ENCODE data around the gene FYCO1. TPM values are rescaled to one million over a fixed set of nuclear protein-coding genes. Genes with fewer than 3 reads are reported as not detected.

FYCO1 gene
- total and polyA plus RNA-seq, 2 experiments from 2014 or later, result 7.5 to 23.0 TPM

- 85% methylated on average over 4 of the region's 4 CpGs for WGBS (ENCODE audit: low lambda C conversion rate, missing lambda C conversion rate)
- H3K9me2 ChIP-seq (replicated peaks; ENCODE audit: insufficient read depth), result no peaks in the 10 kb centered on the region
- TF ChIP-seq EZH2phosphoT487 (IDR thresholded peaks at IDR 0.05; ENCODE audit: low read depth, severe bottlenecking, unreplicated experiment), result no peak
- TF ChIP-seq CTCF (IDR thresholded peaks at IDR 0.05; ENCODE audit: poor library complexity), result no peak
- no peak for TF ChIP-seq EZH2 (IDR thresholded peaks at IDR 0.05; ENCODE audit: borderline replicate concordance)
- H3K4me1 ChIP-seq (ENCODE audit: insufficient read depth), result peaks cover 3% of the 10 kb centered on the region
- no peaks in the 10 kb centered on the region for H3K27me3 ChIP-seq
- H2AFZ ChIP-seq, result no peak overlapping the region
- H3K4me2 ChIP-seq, result no peak overlapping the region
- DNase-seq (ENCODE audit: low spot score), result no peak
- no peaks in the 10 kb centered on the region for H3K36me3 ChIP-seq (replicated peaks; ENCODE audit: insufficient read depth, low read depth)
- H3K4me3 ChIP-seq, result no peak overlapping the region
- H3K79me2 ChIP-seq, result no peaks in the 10 kb centered on the region
- no peak overlapping the region for H3K27ac ChIP-seq
- H4K20me1 ChIP-seq (ENCODE audit: insufficient read depth, poor library complexity, severe bottlenecking), result no peaks in the 10 kb centered on the region
- H3K9me3 ChIP-seq (ENCODE audit: low read depth), result no peaks in the 10 kb centered on the region
These were observed 20.9 kb downstream of the FYCO1 start for GRCh38 chr3:45974686-45975085.

- DNase-seq (ENCODE audit: low spot score), result peak; percentile 59
- H3K4me3 ChIP-seq, result no peak overlapping the region
- no peaks in the 10 kb centered on the region for H3K9me3 ChIP-seq (ENCODE audit: low read depth)
- 77% methylated on average over 6 of the region's 6 CpGs for WGBS (ENCODE audit: low lambda C conversion rate, missing lambda C conversion rate)
- TF ChIP-seq EZH2 (IDR thresholded peaks at IDR 0.05; ENCODE audit: borderline replicate concordance), result no peak
- TF ChIP-seq CTCF (IDR thresholded peaks at IDR 0.05; ENCODE audit: poor library complexity), result no peak
- no peak for TF ChIP-seq EZH2phosphoT487 (IDR thresholded peaks at IDR 0.05; ENCODE audit: low read depth, severe bottlenecking, unreplicated experiment)
- H2AFZ ChIP-seq, result no peak overlapping the region
- H3K79me2 ChIP-seq, result no peaks in the 10 kb centered on the region
- peak overlapping the region; percentile 65 for H3K27ac ChIP-seq
- H3K36me3 ChIP-seq (replicated peaks; ENCODE audit: insufficient read depth, low read depth), result no peaks in the 10 kb centered on the region
- no peaks in the 10 kb centered on the region for H3K9me2 ChIP-seq (replicated peaks; ENCODE audit: insufficient read depth)
- H4K20me1 ChIP-seq (ENCODE audit: insufficient read depth, poor library complexity, severe bottlenecking), result no peaks in the 10 kb centered on the region
- H3K27me3 ChIP-seq, result no peaks in the 10 kb centered on the region
- peaks cover under 1% of the 10 kb centered on the region for H3K4me1 ChIP-seq (ENCODE audit: insufficient read depth)
- H3K4me2 ChIP-seq, result no peak overlapping the region
These were observed 22.9 kb downstream of the FYCO1 start for GRCh38 chr3:45972534-45973402.

GRCh38 chr3:45969953-45970352 lies 25.7 kb downstream of the FYCO1 start:
- no peak overlapping the region for H3K4me3 ChIP-seq
- H4K20me1 ChIP-seq (ENCODE audit: insufficient read depth, poor library complexity, severe bottlenecking), result no peaks in the 10 kb centered on the region
- H3K9me2 ChIP-seq (replicated peaks; ENCODE audit: insufficient read depth), result no peaks in the 10 kb centered on the region
- no peaks in the 10 kb centered on the region for H3K79me2 ChIP-seq
- no peak for TF ChIP-seq EZH2 (IDR thresholded peaks at IDR 0.05; ENCODE audit: borderline replicate concordance)
- TF ChIP-seq EZH2phosphoT487 (IDR thresholded peaks at IDR 0.05; ENCODE audit: low read depth, severe bottlenecking, unreplicated experiment), result no peak
- TF ChIP-seq CTCF (IDR thresholded peaks at IDR 0.05; ENCODE audit: poor library complexity), result no peak
- H2AFZ ChIP-seq, result no peak overlapping the region
- no peaks in the 10 kb centered on the region for H3K4me1 ChIP-seq (ENCODE audit: insufficient read depth)
- no peak overlapping the region for H3K27ac ChIP-seq
- no peak for DNase-seq (ENCODE audit: low spot score)
- no peaks in the 10 kb centered on the region for H3K36me3 ChIP-seq (replicated peaks; ENCODE audit: insufficient read depth, low read depth)
- no peaks in the 10 kb centered on the region for H3K9me3 ChIP-seq (ENCODE audit: low read depth)
- H3K27me3 ChIP-seq, result no peaks in the 10 kb centered on the region
- 97% methylated on average over 3 of the region's 3 CpGs for whole genome bisulfite sequencing (ENCODE audit: low lambda C conversion rate, missing lambda C conversion rate)
- H3K4me2 ChIP-seq, result no peak overlapping the region

Data from hepatocyte (in vitro differentiated cells).